NCI-H2107 treated with DMSO at 0.1 percent for 48 hours (cell line): ENCODE measurements around the gene LCNL1.

Experiments used
- DNase-seq: peaks from one replicate; lab custom pipeline; 2025; ENCODE audit not compliant: unreplicated experiment; lab: John Stamatoyannopoulos, UW

The LCNL1 gene

DNA sequence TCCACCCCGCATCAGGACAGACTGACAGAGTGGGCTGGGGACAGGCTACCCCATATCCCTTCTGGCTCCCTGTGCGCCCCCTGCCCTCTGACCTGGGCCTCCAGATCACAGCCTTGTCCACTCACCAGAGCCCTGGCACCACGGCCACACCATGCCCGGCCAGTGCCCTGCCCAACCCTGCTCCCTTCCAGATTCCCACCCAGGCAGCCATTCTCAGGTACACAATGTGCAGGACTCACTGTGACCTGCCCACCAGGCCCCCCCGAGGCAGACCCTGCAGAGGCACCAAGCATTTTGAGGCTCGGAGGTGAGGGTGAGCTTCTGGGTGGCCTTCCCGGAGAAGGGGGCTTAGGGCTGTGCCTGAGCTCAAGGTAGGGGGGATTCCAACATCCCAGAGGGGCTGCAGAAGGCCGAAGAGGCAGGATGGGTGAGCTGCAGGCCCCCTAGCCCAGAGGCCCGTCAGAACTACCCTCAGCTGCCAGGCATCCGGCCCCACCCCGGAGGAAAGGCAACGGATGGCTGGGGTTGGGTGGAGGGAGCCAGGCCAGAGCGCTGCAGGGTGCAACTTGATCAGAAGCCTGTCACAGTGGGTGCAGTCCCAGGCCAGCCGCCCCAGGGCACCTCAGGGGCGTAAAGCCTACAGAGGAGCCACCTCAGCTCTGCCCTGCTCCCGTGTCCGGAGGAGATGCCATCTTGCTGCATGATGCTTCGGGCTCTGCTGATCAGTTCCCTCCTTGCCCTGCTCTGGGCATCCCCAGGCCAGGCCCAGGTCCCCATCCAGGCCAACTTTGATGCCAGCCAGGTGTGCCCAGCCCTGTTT lies at the start of gene LCNL1:
LCNL1 (plus strand) TSS at position 762 of the 820 bp plus-strand sequence. CDS start 594 bp downstream, outside the sequence.
- DNase-seq, result no peak

DNA sequence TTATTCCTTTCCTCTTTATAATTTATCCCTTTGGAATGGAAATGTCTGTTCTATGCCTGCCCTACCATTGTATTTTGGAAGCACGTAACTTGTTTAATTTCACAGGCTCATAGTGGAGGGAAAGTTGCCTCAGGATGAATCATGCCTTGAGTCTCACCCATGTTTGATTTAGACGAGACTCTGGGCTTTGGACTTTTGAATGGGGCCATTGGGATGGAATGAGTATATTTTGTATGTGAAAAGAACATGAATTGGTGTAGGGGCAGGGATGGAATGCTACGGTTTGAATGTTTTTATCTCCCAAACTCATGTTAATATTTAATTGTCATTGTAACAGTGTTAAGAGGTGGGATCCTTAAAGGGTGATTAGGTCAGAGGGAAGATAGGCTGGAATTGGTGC lies 48.5 kb upstream of the LCNL1 start:
- no peak for DNase-seq

DNA sequence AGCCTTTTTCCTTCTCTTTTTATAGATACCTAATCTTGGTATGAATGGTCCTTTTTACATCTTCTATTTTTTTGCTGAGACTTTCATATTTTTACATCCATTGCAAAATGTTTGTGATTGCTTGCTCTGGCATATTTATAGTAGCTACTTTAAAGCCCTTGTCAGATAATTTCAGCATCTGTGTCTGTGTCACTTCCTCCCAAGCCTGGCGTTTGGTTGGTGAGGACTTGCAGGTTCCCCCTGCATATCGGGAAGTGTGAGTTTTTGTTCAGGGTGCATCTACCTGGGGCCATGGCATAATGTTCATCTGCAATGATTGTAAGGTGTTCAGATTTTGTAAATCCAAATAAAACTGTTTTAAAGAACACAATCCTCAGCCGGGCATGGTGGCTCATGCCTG lies 47.1 kb upstream of the LCNL1 start:
- DNase-seq, result no peak

DNA sequence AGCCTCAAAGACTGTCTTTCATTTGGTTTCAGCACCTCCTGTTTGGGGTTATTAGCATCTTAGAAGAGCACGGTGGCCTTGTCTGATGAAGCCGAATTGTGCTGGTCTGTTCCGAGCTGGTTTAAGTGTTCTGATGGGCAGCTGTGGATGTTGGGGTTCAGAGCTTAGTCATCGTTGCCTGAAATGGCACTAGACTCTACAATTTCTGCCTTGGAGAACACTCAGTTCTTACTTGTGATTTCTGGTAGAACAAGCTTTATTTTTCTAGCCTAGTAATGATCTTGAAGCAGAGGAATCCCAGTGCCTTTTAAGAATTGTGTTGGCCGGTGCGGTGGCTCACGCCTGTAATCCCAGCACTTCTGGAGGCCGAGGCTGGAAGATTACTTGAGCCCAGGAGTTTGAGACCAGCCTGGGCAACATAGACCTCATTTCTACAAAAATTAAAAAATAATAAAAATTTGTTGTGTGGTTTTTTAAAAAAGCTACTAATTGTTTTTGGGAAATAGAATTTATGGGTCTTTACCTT lies 46.1 kb upstream of the LCNL1 start:
- no peak for DNase-seq

DNA sequence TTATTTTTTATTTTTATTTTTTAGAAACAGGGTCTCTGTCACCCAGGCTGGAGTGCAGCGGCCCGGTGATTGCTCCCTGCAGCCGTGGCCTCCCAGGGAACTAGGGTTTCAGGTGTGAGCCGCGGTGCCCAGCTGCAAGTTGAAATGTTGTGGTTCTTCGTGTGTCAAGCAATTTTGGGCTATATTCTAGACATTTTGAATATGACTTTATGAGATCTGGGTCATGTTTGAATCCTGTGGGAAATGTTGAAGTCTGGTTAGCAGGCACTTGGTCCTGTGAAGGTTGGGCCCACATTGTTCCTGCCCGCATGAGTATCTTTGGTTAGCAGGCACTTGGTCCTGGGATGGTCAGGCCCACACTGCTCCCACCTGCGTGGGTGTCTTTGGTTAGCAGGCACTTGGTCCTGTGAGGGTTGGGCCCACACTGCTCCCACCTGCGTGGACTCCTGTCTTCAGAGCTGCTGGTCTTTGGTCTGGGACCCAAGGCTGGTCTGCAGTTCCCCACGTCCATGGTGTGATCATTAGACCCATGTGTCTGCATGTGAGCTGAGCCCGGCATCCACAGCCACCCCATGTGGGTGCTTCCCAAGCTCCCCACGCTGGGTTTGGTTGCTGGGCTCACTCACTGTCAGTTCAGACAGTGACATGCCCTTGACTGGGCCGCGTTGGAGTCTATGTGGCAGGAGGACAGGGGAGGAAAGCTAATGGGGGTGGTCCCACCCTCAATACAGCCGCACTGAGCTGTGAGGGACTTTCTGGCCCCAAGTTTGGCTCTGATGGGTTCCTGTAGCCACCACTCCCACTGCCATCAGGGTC lies 45.4 kb upstream of the LCNL1 start:
- DNase-seq, result no peak

DNA sequence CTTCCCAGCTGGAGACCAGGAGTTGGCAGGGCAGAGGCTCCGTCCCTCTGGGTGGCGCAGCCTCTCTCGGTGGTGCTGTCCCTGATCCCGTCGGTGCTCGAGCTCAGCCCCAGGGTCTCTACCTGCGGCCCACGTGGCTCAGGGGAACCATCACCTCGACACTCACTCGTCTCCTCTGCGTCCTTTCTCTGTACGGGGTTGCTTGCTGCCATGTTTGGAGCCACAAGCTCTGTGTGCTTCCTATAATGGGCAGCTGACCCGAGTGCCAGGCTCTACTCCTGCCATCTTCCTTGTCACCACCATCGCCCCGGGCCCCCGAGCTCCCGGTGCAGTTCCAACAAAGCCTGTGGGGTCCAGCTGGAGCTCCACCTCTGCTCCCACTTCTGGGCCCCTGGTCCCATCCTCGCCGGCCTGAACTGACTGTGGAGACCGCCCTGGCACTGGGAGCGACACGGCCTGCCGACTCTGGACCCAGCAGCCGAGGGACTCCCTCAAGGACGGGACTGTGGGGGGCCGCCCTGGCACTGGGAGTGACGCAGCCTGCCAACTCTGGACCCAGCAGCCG lies 43.3 kb upstream of the LCNL1 start:
- no peak for DNase-seq

DNA sequence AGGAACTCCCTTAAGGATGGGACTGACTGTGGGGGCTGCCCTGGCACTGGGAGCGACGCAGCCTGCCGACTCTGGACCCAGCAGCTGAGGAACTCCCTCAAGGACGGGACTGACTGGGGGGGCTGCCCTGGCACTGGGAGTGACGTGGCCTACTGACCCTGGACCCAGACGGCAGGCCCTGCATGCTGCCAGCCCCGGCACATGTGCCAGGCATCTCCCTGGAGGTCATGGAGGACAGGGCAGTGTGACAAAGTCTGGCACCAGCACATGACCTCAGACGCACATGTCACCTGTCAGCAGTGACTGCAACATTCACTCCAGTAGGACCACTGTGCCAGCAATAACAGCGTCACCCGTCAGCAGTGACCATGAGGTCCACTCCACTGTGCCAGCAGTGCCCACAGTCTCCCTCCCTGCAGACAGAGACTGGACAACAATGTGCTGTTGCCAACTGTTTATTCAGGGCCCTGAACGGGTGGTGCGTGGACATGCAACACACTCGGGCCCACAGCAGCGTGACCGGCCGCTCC lies 42.7 kb upstream of the LCNL1 start:
- no peak for DNase-seq

DNA sequence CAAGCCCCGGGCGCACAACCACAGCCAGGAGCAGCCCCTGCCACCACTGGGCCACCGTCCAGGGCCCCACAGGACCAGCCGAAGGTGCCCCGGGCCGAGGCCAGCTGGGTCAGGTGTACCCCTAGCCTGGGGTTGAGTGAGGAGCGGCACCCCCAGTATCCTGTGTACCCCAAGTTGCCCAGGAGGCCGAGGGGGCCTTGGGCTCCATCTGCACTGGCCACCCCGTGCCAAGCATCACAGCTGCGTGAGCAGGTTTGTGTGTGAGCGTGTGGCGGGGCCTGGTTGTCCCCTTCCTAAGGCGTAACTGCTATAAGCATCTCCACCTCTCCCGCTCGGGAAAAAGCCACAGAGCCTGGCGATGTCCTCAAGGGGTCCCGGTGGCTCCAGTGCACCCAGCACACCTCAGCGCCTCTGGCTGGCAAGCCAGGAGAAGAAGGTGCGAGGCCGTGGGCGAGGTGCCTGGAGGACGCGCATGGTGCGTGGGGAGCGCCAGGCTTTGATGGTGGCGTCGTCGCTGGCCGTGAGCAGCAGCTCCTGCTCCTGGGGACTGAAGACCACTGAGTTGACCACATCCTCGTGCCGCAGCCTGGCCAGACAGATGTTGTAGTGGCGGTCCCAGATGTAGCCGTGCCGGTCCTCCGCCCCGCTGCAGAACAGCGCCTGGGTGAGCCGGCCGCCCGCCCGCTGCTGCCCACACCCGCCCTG lies 42.1 kb upstream of the LCNL1 start:
- DNase-seq, result no peak

DNA sequence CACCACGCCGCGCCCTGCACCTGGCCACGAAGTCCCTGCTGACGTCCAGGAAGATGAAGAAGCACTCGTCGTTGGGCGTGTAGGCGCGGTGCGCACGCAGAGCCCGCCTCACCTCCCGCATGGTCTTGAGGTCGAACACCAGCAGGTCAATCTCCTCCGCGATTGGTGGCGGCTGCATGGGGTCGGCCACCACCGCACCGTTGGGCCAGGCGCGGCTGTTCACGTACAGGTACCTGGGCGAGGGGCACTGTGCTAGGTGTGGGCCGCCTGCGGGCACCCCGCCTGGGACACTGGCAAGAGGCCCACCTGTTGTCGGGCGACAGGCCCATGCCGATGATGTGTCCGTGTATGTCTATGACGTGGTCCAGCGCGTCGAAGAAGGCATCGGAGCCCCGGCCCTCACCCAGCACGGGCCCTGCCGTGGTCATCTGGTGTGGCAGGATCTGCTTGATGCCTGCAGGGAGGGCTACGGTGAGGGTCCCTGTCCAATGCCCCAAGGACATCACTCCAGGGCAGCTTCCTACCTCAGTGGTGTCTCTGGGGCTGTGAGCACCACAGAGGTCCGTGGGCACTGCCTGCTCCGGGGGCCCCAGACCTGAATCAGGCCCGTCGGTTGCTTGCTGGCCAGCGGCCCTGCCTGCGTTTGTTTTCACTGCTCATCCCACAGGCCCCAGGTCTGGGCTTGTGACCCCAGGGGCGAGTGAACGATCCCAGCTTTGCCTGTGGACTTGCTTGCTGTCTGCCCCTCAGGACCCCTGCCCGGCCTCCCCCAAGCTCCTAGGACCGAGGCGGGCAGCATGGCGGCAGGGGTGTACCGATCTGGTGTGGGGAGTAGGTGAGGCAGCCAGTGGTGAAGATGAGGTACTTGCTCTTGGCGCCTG lies 41.3 kb upstream of the LCNL1 start:
- no peak for DNase-seq

DNA sequence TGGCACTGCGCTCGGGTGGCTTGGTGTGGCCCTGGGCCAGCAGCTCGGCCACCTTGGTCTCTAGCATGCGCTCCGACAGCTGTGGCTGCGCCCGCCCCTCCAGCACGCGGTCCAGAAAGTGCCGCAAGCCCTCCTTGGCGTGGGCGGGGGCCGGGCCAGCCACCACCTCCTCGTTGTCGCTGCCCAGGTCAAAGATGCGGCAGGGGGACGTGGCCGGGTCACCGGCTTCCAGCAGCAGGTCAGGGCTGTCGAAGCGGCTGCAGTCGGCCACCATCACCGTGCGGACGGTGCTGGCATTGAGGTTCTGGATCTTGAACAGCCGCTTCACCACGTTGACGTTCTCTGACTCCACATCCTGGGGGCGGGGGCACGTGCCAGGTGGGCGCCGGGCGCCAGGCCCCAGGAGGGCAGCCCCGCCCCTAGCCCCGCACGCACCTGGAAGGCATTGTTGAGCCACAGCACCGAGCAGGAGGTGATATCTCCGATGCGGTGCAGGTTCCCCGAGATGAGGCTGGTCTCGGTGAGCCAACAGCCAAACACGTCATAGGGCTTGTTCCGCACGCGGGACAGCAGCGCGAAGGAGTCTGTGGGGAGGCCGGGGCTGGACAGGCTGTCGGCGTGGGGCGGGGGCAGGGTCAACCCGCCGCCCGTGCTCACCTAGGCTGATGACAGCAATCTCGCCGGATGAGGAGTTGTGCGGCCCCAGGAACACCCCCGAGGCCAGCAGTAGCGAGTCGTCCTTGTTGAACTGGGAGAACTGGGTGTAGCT lies 40.5 kb upstream of the LCNL1 start:
- DNase-seq, result no peak

DNA sequence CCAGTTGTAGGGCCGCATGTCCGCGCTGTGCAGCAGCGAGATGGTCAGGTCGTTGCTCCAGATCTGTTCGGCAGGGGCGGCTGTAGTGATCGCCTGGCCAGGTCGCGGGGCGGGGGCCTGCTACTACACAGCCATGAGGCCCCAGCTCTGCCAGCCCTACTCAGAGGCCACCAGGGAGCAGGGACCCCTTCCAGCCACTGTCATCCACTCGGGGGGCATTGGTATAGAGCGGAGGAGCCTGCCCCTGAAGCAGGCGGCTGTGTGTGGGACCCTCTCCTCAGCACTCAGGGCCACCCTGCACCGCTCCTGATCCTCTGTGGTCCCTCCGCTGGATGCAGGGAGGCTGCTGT lies 39.9 kb upstream of the LCNL1 start:
- DNase-seq, result no peak

DNA sequence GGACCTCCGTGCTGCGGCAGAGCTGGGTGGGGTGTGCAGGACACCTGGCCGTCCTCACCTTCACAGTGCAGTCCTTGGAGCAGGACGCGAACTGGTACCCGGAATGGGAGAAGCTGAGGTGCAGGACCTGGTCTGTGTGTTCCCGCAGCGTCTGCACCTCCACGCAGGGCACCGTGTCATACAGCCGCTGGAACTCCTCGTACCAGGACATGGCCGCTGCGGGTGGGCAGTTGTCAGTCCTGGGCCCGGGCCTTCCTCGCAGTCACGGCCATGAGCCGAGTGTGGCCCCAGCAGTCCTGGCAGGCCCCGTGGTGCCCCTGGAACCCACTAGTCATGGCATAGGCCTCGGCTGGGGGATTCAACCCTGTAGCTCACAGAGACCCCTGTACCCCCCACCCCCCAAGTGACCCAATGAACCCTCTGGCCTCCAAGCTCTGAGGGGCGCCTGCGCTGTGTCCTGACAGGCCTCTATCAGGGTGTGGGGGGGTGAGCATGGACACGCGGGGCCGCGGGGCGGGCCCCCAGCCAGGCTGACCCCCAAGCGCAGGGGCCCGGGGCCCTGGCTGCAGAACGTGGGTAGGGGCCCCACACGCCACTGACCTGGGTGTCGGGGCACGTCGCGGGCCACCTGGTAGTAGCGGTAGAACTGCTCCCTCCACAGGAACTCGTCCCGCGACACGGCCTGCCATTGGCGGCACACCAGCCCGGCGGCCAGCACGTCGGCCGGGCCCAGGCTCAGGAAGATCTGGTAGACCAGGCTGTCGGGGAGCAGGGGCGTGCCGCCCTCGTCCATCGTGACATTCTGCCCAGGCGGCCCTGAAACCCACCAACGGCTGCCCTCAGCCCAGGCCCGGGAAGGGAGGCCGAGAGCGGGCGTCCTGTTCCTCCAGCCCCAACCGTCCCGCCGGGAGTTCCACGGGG lies 39.2 kb upstream of the LCNL1 start:
- no peak for DNase-seq

DNA sequence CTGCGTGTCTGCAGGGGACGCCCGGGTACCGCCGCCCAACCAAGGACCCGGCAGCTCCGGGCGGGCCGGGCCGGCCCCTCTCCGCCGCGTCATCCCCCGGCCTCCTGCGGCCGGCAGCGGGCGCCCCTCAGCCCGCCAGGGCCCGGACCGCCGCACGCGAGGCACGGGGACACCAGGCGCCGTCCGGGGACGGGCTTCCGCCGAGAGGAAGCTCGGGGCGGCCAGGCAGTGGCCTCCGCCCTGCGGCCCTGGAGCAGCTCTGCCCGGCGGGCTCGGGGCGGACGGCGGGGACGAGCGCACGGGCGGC lies 38.6 kb upstream of the LCNL1 start:
- no peak for DNase-seq

DNA sequence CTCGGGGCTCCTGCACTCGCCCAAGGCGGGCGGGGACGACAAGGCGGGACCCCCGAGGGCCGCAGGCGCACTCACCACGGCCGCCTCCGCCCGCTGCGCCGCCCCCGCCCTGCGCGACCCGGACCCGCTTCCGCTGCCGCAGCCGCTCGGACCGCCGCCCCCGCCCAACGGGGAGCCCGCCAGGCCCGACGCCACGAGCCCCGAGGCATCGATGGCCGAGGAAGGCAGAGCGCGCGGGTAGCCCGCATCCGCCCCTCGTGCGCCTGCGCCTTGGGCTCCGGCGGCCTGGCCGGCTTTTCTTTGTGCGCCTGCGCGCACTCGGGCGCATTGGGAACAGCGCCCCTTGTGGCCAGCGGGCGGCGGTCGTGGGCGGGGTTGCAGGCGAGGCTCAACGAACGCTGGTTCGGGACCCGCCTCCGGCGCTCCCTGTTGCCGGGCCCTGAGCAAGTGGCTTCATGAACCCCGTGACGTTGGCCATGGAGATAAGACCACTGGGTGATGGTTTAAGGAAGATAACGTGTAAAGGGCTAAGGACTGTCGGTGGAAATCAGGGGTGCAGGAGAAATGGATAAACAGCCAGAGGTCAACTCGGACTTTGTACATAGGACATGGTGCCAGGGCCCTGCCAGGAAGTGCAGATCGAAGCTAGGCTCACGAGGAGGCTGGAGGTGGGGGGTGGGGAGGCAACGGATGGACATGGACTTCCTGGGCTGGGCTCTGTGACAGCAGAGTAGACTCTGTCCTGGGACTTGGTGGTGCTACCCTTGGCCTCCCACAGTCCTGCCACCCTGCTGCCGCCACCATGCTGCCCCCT lies 38.1 kb upstream of the LCNL1 start, which contains the start of the genes C8G and FBXW5:
C8G (plus strand) TSS at position 725 of the 814 bp plus-strand sequence; CDS start at position 803, 78 bp downstream.
FBXW5 (minus strand) TSS at position 220 of the 814 bp plus-strand sequence. CDS start 655 bp downstream, outside the sequence.
- DNase-seq, result peak; percentile 65

DNA sequence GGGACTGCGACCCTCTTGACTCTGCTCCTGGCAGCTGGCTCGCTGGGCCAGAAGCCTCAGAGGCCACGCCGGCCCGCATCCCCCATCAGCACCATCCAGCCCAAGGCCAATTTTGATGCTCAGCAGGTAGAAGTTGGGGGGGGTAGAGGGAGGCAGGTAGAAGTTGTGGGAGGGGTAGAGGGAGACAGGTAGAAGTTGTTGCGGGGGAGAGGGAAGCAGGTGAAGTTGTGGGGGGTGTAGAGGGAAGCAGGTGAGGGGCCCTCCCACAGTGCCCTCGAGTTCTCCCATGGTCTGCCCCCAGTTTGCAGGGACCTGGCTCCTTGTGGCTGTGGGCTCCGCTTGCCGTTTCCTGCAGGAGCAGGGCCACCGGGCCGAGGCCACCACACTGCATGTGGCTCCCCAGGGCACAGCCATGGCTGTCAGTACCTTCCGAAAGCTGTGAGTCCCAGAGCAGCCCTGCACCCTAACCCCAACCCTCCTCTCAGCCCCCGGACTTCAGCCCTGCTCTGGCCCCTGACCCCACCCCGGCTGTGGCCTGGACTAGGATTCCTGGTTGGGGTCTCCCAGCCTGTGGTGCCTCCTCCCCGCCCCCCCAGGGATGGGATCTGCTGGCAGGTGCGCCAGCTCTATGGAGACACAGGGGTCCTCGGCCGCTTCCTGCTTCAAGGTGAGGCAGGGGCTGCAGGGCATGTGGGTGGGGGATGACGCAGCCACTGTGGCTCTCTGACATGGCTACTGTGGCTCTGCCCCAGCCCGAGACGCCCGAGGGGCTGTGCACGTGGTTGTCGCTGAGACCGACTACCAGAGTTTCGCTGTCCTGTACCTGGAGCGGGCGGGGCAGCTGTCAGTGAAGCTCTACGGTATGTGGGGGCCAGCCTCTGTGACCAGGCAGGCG lies 37.2 kb upstream of the LCNL1 start:
- DNase-seq, result no peak
